Caki2 (cell line): Measurements from ENCODE around the gene BET1L. TPM values are rescaled to one million over a fixed set of nuclear protein-coding genes. Genes with fewer than 3 reads are reported as not detected.
"Not testable (repeated sequence)": the region's sequence is repeated elsewhere in the genome, so short reads cannot be mapped to it uniquely, and the experiment has no call there.

Experiments
- DNase-seq: peaks from one replicate; pipeline ENCODE4 v3.0.0-alpha.2; 2015; ENCODE audit warnings: low read depth
- in situ Hi-C: cut with HindIII; loops from 2 replicates; pipeline ENCODE4 v1.10.0; 2016; ENCODE audit warnings: low sequenced_read_pairs, low pct_unique_long_range_greater_than_20kb, mixed read lengths
- total RNA-seq: library from RNA; depleted of rRNA; stranded (reverse); fragments of >200 nt; shearing (Covaris generic); gene quantifications from 2 replicates; pipeline ENCODE4 v1.2.3, GENCODE V29; 2014; ENCODE audit warnings: low replicate concordance; rRNA removed

BET1L gene, protein sequence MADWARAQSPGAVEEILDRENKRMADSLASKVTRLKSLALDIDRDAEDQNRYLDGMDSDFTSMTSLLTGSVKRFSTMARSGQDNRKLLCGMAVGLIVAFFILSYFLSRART
- total RNA-seq, result 23.3 and 26.2 TPM in 2 replicates

DNA sequence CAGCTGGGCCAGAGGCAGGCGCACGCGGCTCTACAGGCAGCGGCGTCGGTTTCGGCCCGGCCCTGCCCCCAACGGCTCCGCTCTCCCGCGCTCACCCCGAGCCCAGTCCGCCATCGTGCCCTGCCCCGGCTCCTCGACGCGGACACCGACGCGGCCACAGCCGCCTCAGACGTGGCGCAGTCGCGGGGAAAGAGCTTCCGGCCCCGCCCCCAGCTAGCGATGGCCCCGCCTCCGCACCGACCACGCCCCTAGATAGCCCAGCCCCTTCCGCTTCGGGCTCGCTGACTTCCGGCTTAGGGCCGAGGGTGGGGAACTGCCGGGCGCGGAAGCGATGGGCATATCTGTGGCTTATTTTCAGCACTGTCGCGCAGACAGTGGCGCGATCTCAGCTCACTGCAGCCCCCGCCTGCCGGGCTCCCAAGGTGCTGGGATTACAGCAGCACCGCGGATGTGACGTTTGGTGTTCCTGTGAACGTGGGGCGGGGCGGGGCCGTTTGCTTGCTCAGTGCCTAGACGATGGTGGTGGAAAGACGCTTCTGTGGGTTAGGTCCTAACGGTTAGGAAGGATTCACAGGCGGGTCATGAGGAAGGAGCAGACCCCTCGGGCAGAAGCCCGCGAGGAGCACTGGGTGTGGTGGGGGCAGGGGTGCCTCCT lies at the start of gene BET1L, which contains the start of gene RIC8A:
Gene BET1L (minus strand): TSS at position 192 of the 655 bp plus-strand sequence. CDS start 78 bp downstream, at position 114.
Gene RIC8A (plus strand): TSS at position 501 of the 655 bp plus-strand sequence. CDS start 1,147 bp downstream, outside the sequence.
- peak; percentile 97 for DNase-seq
- in situ Hi-C loops, result no loop called here

DNA sequence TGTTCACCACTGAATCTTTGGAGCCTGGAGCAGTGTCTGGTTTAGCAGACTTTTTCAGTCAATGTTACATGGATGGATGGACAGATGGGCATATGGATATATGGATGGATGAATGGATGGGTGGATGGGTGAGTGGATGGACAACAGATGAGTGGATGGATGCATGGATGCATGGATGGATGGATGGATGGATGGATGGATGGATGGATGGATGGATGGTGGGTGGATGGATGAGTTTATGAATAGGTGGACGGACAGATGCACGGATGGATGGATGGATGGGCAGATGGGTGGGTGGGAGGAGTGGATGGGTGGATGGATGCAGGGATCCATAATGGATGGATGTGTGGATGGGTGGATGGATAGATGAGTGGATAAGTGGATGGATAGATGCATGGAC lies 48.6 kb upstream of the BET1L start:
- no peak for DNase-seq
- in situ Hi-C loops, result no loop called here

DNA sequence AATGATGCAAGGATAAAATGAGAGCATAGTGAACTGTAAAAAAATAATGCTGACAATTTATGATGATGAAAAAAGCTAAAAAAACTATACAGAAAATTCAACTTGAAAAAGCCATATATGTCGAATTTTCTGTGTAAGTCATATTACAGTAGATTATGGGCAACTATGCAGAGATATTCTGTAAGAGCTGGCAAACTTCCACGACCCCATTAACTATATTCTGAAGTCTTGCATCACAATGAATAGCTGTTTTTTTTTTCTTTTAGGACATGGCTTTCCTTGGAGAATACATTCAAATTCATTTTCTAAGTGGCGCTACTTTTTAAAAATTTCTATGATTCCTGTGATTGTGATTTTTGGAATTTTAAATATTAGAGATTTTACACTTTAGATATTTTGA lies 48.0 kb upstream of the BET1L start:
- no peak for DNase-seq
- in situ Hi-C loops, result no loop called here

DNA sequence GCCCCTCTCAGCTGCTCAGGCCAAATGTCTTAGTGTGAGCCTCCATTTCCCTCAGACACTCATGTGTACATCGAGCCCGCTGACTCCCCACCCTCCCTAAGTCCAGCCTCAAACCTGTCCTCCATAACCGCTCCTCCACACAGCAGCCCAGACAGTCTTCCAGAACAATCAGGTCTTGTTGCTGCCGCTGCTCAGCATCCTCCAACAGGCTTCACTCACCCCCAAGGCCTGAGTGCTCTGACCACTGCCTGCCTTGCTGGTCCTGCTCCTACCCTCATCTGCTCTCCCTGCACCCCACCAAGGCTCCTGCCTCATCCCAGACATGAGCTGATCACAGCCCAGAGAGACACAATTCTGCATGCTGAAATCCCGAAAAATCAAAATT lies 46.7 kb upstream of the BET1L start:
- in situ Hi-C loops, result no loop called here
- DNase-seq, result no peak

DNA sequence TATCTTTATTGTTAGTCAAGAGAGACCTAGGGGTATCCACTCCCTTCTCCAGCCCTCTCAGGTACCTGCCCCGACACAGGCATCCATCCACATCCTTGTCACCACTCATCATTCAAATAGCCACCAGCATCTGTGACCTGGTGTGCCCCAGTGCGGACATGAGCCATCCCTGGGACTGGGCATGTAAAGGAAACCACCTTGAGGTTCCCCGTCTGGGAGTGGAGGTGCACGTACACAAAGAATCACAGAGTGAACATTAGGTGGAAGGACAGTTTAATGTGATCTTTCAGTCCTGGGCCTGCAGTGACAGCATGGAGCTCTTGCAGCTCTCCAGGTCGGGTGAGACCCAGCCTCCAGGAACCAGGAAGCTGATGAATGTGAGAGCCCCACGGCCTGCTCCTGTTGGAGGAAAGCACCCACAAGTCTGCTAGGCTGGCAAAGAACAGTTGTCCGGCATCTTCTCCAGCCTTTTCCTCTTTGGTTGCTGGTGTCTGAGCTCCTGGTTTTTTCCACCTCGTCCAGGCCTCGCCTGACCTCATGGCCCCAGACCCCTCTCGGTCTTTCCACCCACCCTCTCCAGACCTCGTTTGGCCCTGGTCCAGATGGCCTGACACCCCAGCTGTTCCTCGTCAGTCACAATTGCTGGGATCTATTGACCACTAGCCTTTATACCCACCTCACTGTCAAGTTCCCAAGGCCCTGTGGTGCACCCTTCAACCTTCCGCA lies 46.1 kb upstream of the BET1L start:
- no peak for DNase-seq
- in situ Hi-C loops, result no loop called here

DNA sequence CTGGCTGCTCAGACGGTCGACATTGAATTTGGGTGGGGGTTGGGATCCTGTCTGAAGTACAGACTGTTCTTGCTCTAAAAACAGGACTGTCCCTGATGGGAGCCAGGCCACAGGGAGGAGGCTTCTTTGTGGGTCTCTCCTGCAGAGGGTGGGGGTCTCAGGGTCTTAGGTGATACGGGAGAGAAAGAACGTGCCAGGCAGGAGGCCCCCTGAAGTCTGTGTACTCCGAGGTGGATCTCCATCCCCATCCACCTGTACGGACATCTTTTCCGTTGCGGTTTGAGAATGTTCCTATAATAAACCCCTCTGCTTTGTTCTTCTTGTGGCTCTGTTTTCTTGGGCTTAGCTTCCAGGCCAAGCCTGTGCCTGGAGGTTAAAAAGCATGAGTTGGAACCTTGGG lies 45.5 kb upstream of the BET1L start:
- no peak for DNase-seq
- in situ Hi-C loops, result no loop called here

DNA sequence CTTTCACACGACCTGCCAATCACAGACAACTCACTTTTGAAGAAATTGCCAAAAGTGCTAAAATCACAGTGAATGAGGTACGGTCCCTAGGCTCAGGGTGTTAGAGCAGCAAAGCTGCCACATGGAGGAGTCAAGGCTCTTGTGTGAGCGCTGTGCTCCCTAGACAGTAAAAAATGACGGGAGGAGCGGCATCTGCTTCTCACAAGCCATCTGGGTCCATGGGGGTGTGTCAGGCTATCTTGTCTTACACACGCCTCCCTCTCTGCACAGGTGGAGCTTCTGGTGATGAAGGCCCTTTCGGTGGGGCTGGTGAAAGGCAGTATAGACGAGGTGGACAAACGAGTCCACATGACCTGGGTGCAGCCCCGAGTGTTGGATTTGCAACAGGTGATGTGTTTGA lies 44.4 kb upstream of the BET1L start:
- DNase-seq, result no peak
- in situ Hi-C loops, result no loop called here

DNA sequence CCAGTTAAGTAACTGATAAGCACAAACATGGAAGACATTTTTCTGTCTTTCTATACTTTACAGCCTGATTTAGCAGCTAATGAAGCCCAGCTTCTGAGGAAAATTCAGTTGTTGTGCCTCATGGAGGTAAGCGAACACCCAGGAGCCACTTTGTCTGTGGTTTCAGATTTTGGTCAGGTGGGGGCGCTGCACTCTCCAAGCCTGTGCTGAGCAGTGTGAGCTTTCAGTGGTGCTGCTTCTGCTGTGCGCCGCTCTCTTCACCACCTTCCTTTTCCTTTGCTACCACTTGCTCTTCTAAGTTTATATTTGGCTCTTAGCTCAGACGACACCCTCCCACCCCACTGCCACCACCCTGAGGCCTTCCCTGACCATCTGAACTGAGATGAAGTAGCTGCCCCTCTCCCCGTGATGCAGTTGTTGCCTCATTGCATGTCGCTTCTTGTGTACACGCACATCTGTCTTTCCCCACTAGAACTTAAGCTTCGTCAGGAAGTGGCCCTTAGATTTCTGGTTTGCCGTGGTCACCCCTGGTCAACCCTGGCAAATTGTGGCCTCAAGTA lies 43.6 kb upstream of the BET1L start:
- no peak for DNase-seq
- in situ Hi-C loops, result no loop called here

GRCh38 chr11:250274-250673 lies 43.1 kb upstream of the BET1L start:
- in situ Hi-C loops, result no loop called here
- DNase-seq, result no peak

DNA sequence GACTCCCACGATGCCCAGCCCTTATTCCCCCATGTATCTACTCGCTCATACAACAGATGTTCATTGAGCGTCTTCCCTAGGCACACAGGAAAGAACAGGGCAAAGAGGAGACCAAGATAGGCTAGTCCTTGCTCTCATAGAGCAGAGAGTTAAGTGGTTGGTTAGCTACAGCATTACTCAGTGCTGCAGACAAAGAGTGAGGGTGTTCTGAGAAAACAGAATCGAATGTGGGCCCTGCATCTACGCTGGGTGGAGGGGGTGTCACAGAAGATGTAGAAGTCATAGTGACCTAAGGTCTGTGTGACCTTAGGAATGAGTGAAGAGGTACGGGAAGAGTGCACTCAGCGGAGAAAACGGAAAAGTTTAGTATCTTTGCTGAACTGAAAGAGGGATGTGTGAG lies 41.9 kb upstream of the BET1L start:
- in situ Hi-C loops, result no loop called here

GRCh38 chr11:244376-244775 lies 37.2 kb upstream of the BET1L start:
- in situ Hi-C loops, result no loop called here
- DNase-seq, result no peak

More for the DNA sequence above, 41.9 kb upstream of the BET1L start:
- no peak for DNase-seq

DNA sequence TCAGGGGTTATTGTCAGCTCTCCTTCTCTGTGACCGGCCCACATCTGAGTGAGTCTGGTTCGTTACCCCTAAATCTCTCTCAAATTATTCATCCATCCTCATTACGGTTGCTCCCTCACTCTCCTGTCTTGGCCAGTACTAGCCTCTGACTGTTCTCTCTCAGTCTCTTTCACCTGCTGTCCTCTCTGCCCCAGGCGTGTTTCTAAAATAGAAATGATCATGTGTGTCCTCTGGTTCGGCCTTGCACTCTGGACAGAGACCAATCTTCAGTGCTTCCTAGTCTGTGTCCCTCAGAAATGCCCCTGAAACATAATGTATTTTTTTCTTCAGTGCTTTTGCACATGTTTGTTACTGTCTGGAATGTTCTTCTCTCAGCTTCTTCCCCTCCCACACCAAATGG lies 34.4 kb upstream of the BET1L start:
- in situ Hi-C loops, result no loop called here

GRCh38 chr11:240315-240714 lies 33.1 kb upstream of the BET1L start:
- in situ Hi-C loops, result no loop called here
- DNase-seq, result no peak

More for the DNA sequence above, 34.4 kb upstream of the BET1L start:
- DNase-seq, result no peak

DNA sequence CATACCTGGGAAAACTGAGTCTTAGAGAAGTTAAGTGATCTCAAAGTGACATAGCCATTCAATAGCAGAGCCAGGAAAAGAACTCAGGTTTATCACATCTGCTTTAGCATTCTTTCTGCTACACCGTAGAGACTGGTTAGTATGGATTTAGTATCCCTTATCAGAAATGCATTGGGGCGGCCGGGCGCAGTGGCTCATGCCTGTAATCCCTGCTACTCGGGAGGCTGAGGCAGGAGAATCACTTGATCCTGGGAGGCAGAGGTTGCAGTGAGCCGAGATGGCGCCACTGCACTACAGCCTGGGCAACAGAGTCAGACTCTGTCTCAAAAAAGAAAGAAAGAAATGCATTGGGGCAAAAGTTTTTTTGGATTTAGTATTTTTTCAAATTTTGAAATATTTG lies 31.1 kb upstream of the BET1L start:
- DNase-seq, in situ Hi-C loops: not testable (repeated sequence)

GRCh38 chr11:236774-237767 lies 29.9 kb upstream of the BET1L start, which contains the start of gene PSMD13:
Gene PSMD13 (plus strand): TSS chr11:236976. CDS start chr11:237050, 74 bp downstream.
- in situ Hi-C loops, result no loop called here
- DNase-seq, result no peak

- in situ Hi-C loops, result no loop called here
Measured at GRCh38 chr11:235997-236773, 29.0 kb upstream of the BET1L start, which contains the start of gene SIRT3. Gene SIRT3 (minus strand): TSS chr11:236342. CDS start chr11:236328, 14 bp downstream.

DNA sequence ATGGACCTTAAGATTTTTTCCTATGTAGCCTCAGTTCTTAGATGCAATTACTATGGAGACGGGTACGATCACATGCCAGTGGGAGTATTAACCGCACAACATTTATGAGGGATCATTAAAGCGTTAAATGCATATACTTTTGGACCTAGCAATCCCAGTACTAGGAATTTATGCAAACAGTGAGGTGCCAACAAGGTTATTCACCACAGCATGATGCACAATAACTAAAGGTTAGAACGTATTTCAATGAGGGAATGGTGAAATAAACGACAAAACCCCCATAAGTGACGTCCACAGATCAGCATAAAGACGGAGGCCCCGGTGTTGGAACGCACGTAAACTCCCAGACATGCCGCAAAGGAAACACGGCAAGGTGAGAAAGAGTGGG lies 28.4 kb upstream of the BET1L start:
- no peak for DNase-seq
- in situ Hi-C loops, result no loop called here

More at GRCh38 chr11:235997-236773, 29.0 kb upstream of the BET1L start, which contains the start of gene SIRT3:
- peak; percentile 64 for DNase-seq
